Prostate gland (tissue), 2 donors: ENCODE measurements around the gene TSPO. TPM values are rescaled to one million over a fixed set of nuclear protein-coding genes. Genes with fewer than 3 reads are reported as not detected.

Experiments used
- DNase-seq: peaks from one replicate; pipeline ENCODE4 v3.0.0-alpha.2; 2019; ENCODE audit warnings: low spot score
- H3K27ac ChIP-seq, 2 donors: fragments of 200-600 bp; sonication (generic); 2 replicates each; pipeline ENCODE4 v1.5.1; 2017 to 2019
- H3K27me3 ChIP-seq: fragments of 200-600 bp; sonication (generic); replicated peaks from 2 replicates; pipeline ENCODE4 v1.5.1; 2019; ENCODE audit not compliant: insufficient read depth
- H3K36me3 ChIP-seq, 2 donors: fragments of 200-600 bp; sonication (generic); 1 replicate in 1 of 2; 2 replicates in 1 of 2; pipeline versions ENCODE4 v1.5.1 to v1.8.1; 2017 to 2019
- H3K4me1 ChIP-seq: fragments of 200-600 bp; sonication (generic); replicated peaks from 2 replicates; pipeline ENCODE4 v1.5.1; 2019
- H3K4me3 ChIP-seq, 2 donors: fragments of 200-600 bp; sonication (generic); 2 replicates each; pipeline ENCODE4 v1.5.1; 2017 to 2019
- H3K9me3 ChIP-seq: fragments of 200-600 bp; sonication (generic); 2 replicates; pipeline ENCODE4 v1.5.1; 2017
- POLR2A ChIP-seq: fragments of 450-650 bp; IDR thresholded peaks from one replicate; pipeline ENCODE4 v1.6.1; 2016; ENCODE audit warnings: antibody characterized with exemption, mild to moderate bottlenecking
- POLR2AphosphoS5 ChIP-seq: sonication (generic); formaldehyde crosslinking; IDR thresholded peaks from one replicate; pipeline ENCODE4 v1.6.1; 2017; ENCODE audit warnings: antibody characterized with exemption
- WGBS: methylation state at CpG from one replicate; pipeline ENCODE4 v1.1.5; 2018; 5-methylcytosine and 5-hydroxymethylcytosine counted together
- intact Hi-C: fragments of 100-400 bp; cut with DNase I; formaldehyde crosslinking; loops from one replicate; pipeline ENCODE4 v1.14.2; 2022
- total RNA-seq, 2 donors: library from RNA; depleted of rRNA; stranded (reverse); fragments of >200 nt; gene quantifications; one replicate each; pipeline ENCODE4 v1.1.0, GENCODE V29; 2016
- TF ChIP-seq, protein P1 (sequence below), 4 experiments: fragments of 200-600 bp in 2 of 4; fragments of 450-650 bp in 2 of 4; sonication (generic) in 2 of 4; IDR thresholded peaks; 1 replicate in 3 of 4; 2 replicates in 1 of 4; pipeline ENCODE4 v1.5.1; 2016 to 2019; ENCODE audit warnings: antibody characterized with exemption in 4 of 4, mild to moderate bottlenecking in 2 of 4, moderate library complexity in 2 of 4

TSPO gene
- total RNA-seq, 2 donors from 2014 or later: 238 to 575 TPM

DNA sequence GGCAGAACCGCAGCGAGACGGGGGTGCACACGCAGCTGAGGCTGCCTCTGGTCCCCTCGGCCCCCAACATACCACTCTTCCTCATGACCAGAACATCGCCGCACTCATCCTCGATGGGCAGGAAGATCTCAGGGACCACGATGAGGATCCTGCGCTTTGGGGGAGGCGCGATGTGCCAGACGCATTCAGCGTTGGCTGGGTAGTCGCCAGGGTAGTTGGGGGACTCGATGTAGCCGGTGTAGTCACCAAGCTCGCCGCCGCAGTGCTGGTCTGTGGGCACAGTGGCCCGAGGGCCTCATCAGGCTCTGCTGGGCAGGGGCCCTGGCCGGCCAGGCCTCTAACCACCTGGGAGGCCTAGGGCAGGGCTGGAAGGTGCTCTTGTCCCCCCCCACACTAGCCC, 58.6 kb downstream of the TSPO start:
- H3K27me3 ChIP-seq: no peaks in the 10 kb centered on the region
- no peak for TF ChIP-seq POLR2A
- TF ChIP-seq POLR2AphosphoS5: no peak
- TF ChIP-seq, protein P1, sequence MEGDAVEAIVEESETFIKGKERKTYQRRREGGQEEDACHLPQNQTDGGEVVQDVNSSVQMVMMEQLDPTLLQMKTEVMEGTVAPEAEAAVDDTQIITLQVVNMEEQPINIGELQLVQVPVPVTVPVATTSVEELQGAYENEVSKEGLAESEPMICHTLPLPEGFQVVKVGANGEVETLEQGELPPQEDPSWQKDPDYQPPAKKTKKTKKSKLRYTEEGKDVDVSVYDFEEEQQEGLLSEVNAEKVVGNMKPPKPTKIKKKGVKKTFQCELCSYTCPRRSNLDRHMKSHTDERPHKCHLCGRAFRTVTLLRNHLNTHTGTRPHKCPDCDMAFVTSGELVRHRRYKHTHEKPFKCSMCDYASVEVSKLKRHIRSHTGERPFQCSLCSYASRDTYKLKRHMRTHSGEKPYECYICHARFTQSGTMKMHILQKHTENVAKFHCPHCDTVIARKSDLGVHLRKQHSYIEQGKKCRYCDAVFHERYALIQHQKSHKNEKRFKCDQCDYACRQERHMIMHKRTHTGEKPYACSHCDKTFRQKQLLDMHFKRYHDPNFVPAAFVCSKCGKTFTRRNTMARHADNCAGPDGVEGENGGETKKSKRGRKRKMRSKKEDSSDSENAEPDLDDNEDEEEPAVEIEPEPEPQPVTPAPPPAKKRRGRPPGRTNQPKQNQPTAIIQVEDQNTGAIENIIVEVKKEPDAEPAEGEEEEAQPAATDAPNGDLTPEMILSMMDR (IDR thresholded peaks at IDR 0.05): no peak
- WGBS: 86% methylated on average over 22 of the region's 22 CpGs
- no peak overlapping the region for H3K27ac ChIP-seq
- H3K4me1 ChIP-seq: no peaks in the 10 kb centered on the region
- no peak for DNase-seq
- H3K9me3 ChIP-seq: no peaks in the 10 kb centered on the region
- no peaks in the 10 kb centered on the region for H3K36me3 ChIP-seq
- intact Hi-C loops: no loop called here
- H3K4me3 ChIP-seq: no peak overlapping the region

DNA sequence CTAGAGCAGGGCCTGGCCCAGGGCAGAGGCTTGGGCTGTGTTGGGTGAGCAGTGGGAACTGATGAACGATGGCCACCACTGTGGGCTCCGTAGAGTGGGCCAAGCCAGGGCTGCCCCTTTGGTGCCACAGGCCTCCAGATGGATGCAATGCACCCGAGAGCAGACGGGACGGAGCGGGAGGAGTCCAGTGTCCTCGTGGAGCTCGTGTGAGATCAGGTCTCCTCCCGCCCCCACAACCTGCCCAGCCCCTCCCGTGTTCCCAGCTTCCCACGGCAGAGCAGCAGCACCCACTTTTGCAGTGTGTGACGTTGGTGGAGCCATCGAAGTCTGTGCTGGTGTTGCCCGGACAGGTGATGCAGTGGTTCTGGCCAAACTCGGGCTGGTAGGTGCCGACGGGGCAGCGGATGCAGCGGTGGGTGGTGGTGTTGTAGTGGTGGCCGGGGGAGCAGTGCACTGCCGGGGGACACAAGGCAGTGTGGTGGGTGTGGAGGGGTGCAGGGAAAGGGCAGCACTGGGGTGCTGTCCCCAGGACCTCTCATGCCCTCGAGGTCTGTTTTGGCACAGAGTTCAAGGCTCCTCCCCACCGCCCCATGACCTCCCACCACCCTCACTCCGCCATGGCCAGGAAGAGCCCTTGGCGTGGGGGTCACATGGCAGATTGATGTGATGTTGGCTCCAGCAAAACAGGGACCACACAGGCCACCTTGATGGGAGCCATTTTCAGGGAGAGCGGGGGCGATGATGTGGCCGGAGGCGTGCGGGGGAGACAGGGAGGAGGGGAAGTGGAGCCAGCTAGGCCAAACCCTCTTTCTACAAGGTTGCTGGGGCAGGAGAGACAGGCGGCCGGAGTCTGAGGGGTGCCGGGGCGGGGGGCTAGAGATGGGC, 59.5 kb downstream of the TSPO start:
- intact Hi-C loops: no loop called here
- 91% methylated on average over 34 of the region's 34 CpGs for WGBS
- H3K4me3 ChIP-seq: no peak overlapping the region
- H3K27me3 ChIP-seq: no peaks in the 10 kb centered on the region
- DNase-seq: no peak
- H3K4me1 ChIP-seq: no peaks in the 10 kb centered on the region
- H3K36me3 ChIP-seq: no peaks in the 10 kb centered on the region
- H3K27ac ChIP-seq: no peak overlapping the region
- TF ChIP-seq, protein P1 (IDR thresholded peaks at IDR 0.05): no peak
- TF ChIP-seq POLR2A (no peak), POLR2AphosphoS5 (no peak)
- no peaks in the 10 kb centered on the region for H3K9me3 ChIP-seq

DNA sequence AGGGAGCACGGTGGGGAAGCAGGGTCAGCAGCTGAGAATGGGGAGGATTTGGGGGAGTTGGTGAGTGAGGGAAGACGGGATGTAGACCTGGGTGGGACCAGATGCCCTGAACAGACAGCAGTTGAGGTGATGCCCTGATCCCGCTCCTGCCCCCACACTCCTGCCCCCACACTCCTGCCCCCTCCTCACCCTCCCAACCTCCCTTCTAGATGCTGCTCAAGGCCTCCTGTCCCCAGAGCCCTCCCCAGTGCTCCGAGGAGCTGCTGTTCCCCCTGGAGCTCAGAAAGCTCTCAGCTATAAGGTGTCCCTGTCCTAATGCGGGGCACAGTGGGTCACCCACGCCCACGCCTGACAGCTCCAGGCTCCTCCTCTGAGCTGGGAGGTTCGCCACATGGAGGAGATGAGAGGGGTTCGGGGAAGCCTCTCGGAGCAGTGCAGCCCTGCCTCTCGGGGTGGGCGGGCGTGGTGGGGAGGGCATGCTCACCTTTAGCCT, 60.6 kb downstream of the TSPO start:
- intact Hi-C loops: no loop called here

DNA sequence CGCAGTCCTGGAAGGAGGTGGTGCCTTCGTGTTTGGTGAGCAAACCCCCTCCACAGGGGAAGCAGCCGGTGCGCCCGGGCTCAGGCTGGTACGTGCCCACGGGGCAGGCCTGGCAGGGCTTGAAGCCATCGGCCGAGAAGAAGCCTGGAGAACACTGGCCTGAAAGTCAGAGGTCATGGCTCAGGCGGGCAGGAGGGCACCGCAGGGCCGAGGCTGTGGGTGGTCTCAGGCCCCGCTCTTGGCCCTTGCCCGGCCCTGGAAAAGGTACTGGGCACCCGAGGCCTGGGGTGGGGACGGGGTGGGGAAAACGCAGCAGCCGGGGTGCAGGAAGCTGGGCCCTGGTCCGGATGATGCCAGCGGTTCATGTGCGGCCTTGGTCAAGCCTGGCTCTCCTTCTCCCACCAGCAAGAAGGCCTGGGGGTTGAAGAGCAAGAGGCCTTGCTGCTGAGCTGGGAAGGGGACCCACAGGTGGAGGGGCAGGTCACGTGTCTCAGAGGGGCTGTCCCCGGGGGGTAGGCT, 61.1 kb downstream of the TSPO start:
- no peak for DNase-seq
- Histone ChIP-seq H3K4me3 (no peak overlapping the region), H3K36me3 (no peaks in the 10 kb centered on the region), H3K27me3 (no peaks in the 10 kb centered on the region), H3K27ac (no peak overlapping the region), H3K4me1 (no peaks in the 10 kb centered on the region), H3K9me3 (no peaks in the 10 kb centered on the region)
- intact Hi-C loops: no loop called here
- 90% methylated on average over 23 of the region's 23 CpGs for WGBS
- TF ChIP-seq, protein P1 (IDR thresholded peaks at IDR 0.05): no peak
- TF ChIP-seq POLR2A (no peak), POLR2AphosphoS5 (no peak)

More for the DNA sequence above, 60.6 kb downstream of the TSPO start:
- no peaks in the 10 kb centered on the region for H3K27me3 ChIP-seq
- H3K4me1 ChIP-seq: no peaks in the 10 kb centered on the region
- H3K27ac ChIP-seq: no peak overlapping the region
- no peak overlapping the region for H3K4me3 ChIP-seq
- WGBS: 95% methylated on average over 13 of the region's 13 CpGs
- H3K36me3 ChIP-seq: no peaks in the 10 kb centered on the region
- DNase-seq: no peak
- TF ChIP-seq, protein P1 (IDR thresholded peaks at IDR 0.05): no peak
- no peak for TF ChIP-seq POLR2AphosphoS5
- no peak for TF ChIP-seq POLR2A
- no peaks in the 10 kb centered on the region for H3K9me3 ChIP-seq

Other genes starting within 250 kb of the TSPO start
- 10 to 100 TPM; 78.0 to 87.1 TPM for gene PACSIN2, start 136.4 kb upstream of the TSPO start, total RNA-seq
- 10 to 100 TPM in 1 of 2 donors, 1 to 10 TPM in 1; 8.8 to 22.3 TPM for gene TTLL1, start 62.2 kb upstream of the TSPO start, total RNA-seq
- 10 to 100 TPM; 22.1 to 68.4 TPM for gene BIK, start 40.8 kb upstream of the TSPO start, total RNA-seq
- gene MCAT, start 8.2 kb upstream of the TSPO start, total RNA-seq: 10 to 100 TPM; 39.1 to 39.9 TPM
- 100 to 1,000 TPM in 1 of 2 donors, 10 to 100 TPM in 1; 62.5 to 118 TPM for gene TTLL12, start 35.6 kb downstream of the TSPO start, total RNA-seq
- gene SCUBE1, start 191.8 kb downstream of the TSPO start, total RNA-seq: 10 to 100 TPM in 1 of 2 donors, under 1 TPM in 1; 0.68 to 23.5 TPM